Vagina (tissue), 2 donors: ENCODE results near the gene CARD9.
"Not testable (repeated sequence)": the region's sequence is repeated elsewhere in the genome, so short reads cannot be mapped to it uniquely, and the experiment has no call there.

Experiments used
- POLR2A ChIP-seq, 2 donors: fragments of 450-650 bp; IDR thresholded peaks; one replicate each; pipeline ENCODE4 v1.6.1; 2017; ENCODE audit warnings: antibody characterized with exemption in 2 of 2, mild to moderate bottlenecking in 2 of 2, moderate library complexity in 2 of 2
- POLR2AphosphoS5 ChIP-seq, 2 donors: sonication (generic); formaldehyde crosslinking; IDR thresholded peaks; one replicate each; pipeline ENCODE4 v1.9.0; 2017; ENCODE audit warnings: antibody characterized with exemption in 2 of 2, mild to moderate bottlenecking in 2 of 2, low read depth in 1 of 2; ENCODE audit not compliant: insufficient read depth in 1 of 2
- TF ChIP-seq, protein P1 (sequence below), 3 experiments: fragments of 450-650 bp in 2 of 3; fragments of 200-600 bp in 1 of 3; sonication (generic) in 1 of 3; IDR thresholded peaks; one replicate each; pipeline ENCODE4 v1.5.1; 2017 to 2019; ENCODE audit warnings: antibody characterized with exemption in 3 of 3, mild to moderate bottlenecking in 2 of 3, moderate library complexity in 2 of 3

DNA sequence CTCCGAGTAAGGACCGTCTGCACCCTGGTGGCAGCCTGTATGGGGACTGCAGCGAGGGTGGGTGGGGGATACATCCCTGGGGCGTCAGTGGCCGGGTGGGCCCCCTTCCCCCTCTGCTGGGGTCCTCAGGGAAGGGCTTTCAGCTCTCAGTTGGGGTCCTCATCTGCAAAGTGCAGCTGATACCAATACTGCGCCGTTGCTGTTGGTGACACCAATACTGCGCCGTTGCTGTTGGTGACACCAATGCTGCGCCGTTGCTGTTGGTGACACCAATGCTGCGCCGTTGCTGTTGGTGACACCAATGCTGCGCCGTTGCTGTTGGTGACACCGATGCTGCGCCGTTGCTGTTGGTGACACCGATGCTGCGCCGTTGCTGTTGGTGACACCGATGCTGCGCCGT, 21.6 kb downstream of the CARD9 start:
- not testable (repeated sequence) for TF ChIP-seq POLR2A (IDR thresholded peaks at IDR 0.05); POLR2AphosphoS5 (IDR thresholded peaks at IDR 0.05; ENCODE audit: insufficient read depth in 1 of 2, low read depth in 1 of 2)
- TF ChIP-seq, protein P1, sequence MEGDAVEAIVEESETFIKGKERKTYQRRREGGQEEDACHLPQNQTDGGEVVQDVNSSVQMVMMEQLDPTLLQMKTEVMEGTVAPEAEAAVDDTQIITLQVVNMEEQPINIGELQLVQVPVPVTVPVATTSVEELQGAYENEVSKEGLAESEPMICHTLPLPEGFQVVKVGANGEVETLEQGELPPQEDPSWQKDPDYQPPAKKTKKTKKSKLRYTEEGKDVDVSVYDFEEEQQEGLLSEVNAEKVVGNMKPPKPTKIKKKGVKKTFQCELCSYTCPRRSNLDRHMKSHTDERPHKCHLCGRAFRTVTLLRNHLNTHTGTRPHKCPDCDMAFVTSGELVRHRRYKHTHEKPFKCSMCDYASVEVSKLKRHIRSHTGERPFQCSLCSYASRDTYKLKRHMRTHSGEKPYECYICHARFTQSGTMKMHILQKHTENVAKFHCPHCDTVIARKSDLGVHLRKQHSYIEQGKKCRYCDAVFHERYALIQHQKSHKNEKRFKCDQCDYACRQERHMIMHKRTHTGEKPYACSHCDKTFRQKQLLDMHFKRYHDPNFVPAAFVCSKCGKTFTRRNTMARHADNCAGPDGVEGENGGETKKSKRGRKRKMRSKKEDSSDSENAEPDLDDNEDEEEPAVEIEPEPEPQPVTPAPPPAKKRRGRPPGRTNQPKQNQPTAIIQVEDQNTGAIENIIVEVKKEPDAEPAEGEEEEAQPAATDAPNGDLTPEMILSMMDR (IDR thresholded peaks at IDR 0.05) = not testable (repeated sequence)
